HG03025 (cell line): ENCODE measurements around the gene EPHA6.
"Not testable (repeated sequence)": the region's sequence is repeated elsewhere in the genome, so short reads cannot be mapped to it uniquely, and the experiment has no call there.

Experiments used
- ATAC-seq: cut with Tn5 transposase; IDR thresholded peaks from one replicate; pipeline ENCODE4 v1.9.1; 2021; ENCODE audit warnings: mild to moderate bottlenecking, moderate library complexity; ENCODE audit not compliant: unreplicated experiment, low FRiP score

The EPHA6 gene

GRCh38 chr3:97010881-97011657, 196.7 kb downstream of the EPHA6 start:
- ATAC-seq = no peak

GRCh38 chr3:97021778-97022177, 207.4 kb downstream of the EPHA6 start:
- no peak for ATAC-seq

GRCh38 chr3:97025612-97026011, 211.2 kb downstream of the EPHA6 start:
- not testable (repeated sequence) for ATAC-seq

- ATAC-seq = no peak
These were observed 215.6 kb downstream of the EPHA6 start for GRCh38 chr3:97029972-97030371.

- no peak for ATAC-seq
These were observed 223.0 kb downstream of the EPHA6 start for GRCh38 chr3:97037294-97037943.

- no peak for ATAC-seq
These were observed 229.0 kb downstream of the EPHA6 start for GRCh38 chr3:97043411-97043810.

GRCh38 chr3:97057365-97057764, 243.0 kb downstream of the EPHA6 start:
- ATAC-seq = no peak

- ATAC-seq = no peak
These were observed 244.8 kb downstream of the EPHA6 start for GRCh38 chr3:97059168-97059567.

- ATAC-seq = no peak
These were observed 252.1 kb downstream of the EPHA6 start for GRCh38 chr3:97066531-97066930.

- ATAC-seq = no peak
These were observed 255.9 kb downstream of the EPHA6 start for GRCh38 chr3:97070302-97070701.

- ATAC-seq = no peak
These were observed 260.2 kb downstream of the EPHA6 start for GRCh38 chr3:97074546-97074945.

GRCh38 chr3:97076673-97077072, 262.3 kb downstream of the EPHA6 start:
- ATAC-seq = no peak

GRCh38 chr3:97089621-97090020, 275.2 kb downstream of the EPHA6 start:
- no peak for ATAC-seq

GRCh38 chr3:97102641-97103040, 288.2 kb downstream of the EPHA6 start:
- ATAC-seq = no peak

- ATAC-seq = no peak
These were observed 291.7 kb downstream of the EPHA6 start for GRCh38 chr3:97105989-97106651.

GRCh38 chr3:97106652-97106989, 292.2 kb downstream of the EPHA6 start:
- ATAC-seq = no peak

- no peak for ATAC-seq
These were observed 293.7 kb downstream of the EPHA6 start for GRCh38 chr3:97108136-97108535.

GRCh38 chr3:97111244-97111643, 296.9 kb downstream of the EPHA6 start:
- no peak for ATAC-seq

- ATAC-seq = no peak
These were observed 307.0 kb downstream of the EPHA6 start for GRCh38 chr3:97121386-97121785.

- ATAC-seq = no peak
These were observed 311.6 kb downstream of the EPHA6 start for GRCh38 chr3:97125902-97126499.

GRCh38 chr3:97131476-97131875, 317.1 kb downstream of the EPHA6 start:
- ATAC-seq = no peak
